Type B pancreatic cell (in vitro differentiated cells): ENCODE data around the gene RNF166. TPM values are rescaled to one million over a fixed set of nuclear protein-coding genes. Genes with fewer than 3 reads are reported as not detected.

ENCODE experiments used
- DNase-seq: peaks from one replicate; pipeline ENCODE4 v3.0.0; 2021; ENCODE audit warnings: mixed read lengths; ENCODE audit not compliant: unreplicated experiment; ENCODE audit errors: extremely low spot score
- H3K27ac Mint-ChIP-seq: 2 replicates; pipeline ENCODE4 v1.8.0; 2021; ENCODE audit warnings: mild to moderate bottlenecking, mixed read lengths
- H3K27me3 Mint-ChIP-seq: 2 replicates; pipeline ENCODE4 v1.8.0; 2021; ENCODE audit warnings: mixed read lengths
- H3K36me3 Mint-ChIP-seq: 2 replicates; pipeline ENCODE4 v1.8.0; 2021; ENCODE audit warnings: mixed read lengths
- H3K4me1 Mint-ChIP-seq: one replicate; pipeline ENCODE4 v1.8.0; 2021; ENCODE audit warnings: mixed read lengths; ENCODE audit not compliant: unreplicated experiment
- H3K4me3 Mint-ChIP-seq: 2 replicates; pipeline ENCODE4 v1.8.0; 2021; ENCODE audit warnings: mild to moderate bottlenecking, mixed read lengths
- H3K9me3 Mint-ChIP-seq: 2 replicates; pipeline ENCODE4 v1.8.0; 2021; ENCODE audit warnings: mixed read lengths
- total RNA-seq: library from RNA; stranded (reverse); gene quantifications from 2 replicates; pipeline ENCODE4 v1.2.1, GENCODE V29; 2021; ENCODE audit warnings: low replicate concordance
- TF ChIP-seq, protein P1 (sequence below): fragments of 200-600 bp; sonication (generic); conservative IDR thresholded peaks from 2 replicates; pipeline ENCODE4 v1.5.0; 2021; ENCODE audit warnings: antibody characterized with exemption, mild to moderate bottlenecking

RNF166 gene
- total RNA-seq, 1 donor from 2014 or later: 20.1 TPM

DNA sequence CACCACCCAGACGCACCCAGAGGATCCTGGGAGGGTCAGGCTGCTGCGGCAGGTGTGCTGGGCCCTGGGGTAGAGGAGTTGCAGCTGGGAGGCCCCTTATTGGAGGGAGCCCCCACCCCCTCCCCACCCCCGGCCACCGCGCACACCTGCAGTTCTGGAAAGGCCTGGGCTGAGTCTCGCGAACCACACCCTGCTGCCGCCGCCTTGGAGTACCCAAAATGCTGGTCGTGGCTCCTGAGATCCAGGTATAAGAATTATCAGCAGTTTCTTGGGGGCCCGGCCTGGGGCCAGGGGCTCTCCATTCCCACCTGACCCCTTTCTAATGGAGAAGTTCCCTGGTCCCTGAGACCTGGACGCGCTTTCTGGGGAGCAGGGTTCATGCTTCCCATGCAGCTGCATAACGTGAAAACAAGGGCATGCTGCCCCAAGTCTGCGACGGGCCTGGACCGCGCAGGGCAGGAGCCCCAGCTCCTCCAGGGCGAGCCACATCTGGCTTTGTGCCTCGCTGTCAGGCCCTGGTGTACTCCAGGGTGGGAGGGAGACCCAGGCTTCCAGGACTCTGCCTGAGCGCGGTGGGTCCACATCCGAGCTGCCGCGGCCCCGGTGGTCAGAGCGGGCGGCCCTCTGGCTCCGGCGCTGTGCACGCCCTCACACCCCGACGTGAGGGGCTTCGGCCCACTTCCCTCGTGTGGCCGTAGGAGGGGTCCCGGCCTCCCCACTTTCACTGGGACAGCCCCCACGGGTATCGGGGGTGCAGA is 12.6 kb downstream of the RNF166 start:
- H3K4me1 Mint-ChIP-seq: no peaks in the 10 kb centered on the region

DNA sequence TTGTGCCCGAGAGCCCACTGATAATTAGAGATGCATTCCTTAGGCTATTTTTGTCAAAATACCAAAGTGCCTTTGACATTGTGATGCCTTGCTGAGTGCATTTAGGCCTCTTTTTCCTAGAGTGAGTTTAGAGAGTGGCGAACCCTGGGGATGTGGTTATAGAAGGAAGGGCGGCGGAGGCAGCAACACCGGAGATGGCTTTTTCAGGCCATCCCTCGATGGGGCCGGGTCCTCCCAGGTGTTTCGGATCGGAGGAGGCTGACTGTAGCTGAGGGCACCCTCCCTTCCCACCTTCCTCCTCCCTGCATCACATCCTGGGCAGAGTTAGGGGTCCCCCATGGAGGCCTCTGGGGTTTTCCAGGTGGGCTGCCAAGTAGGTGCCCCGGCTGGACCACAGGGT is 13.3 kb downstream of the RNF166 start:
- Mint-ChIP-seq H3K36me3 (no peaks in the 10 kb centered on the region), H3K4me1 (no peaks in the 10 kb centered on the region), H3K4me3 (no peak overlapping the region), H3K27ac (no peak overlapping the region), H3K27me3 (peaks cover 24% of the 10 kb centered on the region), H3K9me3 (no peaks in the 10 kb centered on the region)
- DNase-seq: no peak
- TF ChIP-seq, protein P1, sequence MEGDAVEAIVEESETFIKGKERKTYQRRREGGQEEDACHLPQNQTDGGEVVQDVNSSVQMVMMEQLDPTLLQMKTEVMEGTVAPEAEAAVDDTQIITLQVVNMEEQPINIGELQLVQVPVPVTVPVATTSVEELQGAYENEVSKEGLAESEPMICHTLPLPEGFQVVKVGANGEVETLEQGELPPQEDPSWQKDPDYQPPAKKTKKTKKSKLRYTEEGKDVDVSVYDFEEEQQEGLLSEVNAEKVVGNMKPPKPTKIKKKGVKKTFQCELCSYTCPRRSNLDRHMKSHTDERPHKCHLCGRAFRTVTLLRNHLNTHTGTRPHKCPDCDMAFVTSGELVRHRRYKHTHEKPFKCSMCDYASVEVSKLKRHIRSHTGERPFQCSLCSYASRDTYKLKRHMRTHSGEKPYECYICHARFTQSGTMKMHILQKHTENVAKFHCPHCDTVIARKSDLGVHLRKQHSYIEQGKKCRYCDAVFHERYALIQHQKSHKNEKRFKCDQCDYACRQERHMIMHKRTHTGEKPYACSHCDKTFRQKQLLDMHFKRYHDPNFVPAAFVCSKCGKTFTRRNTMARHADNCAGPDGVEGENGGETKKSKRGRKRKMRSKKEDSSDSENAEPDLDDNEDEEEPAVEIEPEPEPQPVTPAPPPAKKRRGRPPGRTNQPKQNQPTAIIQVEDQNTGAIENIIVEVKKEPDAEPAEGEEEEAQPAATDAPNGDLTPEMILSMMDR: no peak

More for the DNA sequence above, 12.6 kb downstream of the RNF166 start:
- no peak overlapping the region for H3K27ac Mint-ChIP-seq
- TF ChIP-seq, protein P1: no peak
- no peak overlapping the region for H3K4me3 Mint-ChIP-seq
- no peaks in the 10 kb centered on the region for H3K9me3 Mint-ChIP-seq
- no peak for DNase-seq
- H3K36me3 Mint-ChIP-seq: no peaks in the 10 kb centered on the region
- peaks cover 17% of the 10 kb centered on the region for H3K27me3 Mint-ChIP-seq

DNA sequence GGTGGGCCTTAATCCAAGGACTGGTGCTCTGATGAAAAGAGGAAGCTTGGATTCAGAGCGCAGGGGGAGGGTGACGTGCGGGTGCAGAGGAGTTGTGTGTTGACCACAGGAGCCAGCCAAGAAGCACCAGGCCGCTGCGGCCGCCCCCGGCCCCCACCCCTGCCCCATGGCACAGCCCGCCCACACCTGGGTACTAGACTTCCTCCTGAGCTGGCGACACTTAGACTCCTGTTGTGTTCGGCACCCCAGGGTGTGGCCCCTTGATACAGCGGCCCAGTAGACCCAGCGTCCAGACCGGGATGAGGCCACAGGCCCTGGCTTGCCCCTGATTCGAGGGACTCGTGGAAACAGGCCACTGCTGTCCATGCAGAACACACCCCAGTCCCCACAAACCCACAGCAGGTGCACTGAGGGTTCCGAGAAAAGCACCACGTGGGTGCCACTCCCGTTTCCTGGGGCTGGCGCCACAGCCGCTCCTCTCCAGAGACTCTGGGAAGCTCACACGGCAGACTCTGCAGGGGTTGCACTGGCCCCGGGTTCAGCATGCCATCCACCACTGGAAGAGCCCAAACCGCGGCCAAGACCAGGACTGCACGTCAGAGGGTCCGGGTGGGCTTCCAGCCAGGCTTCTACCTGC is 14.2 kb downstream of the RNF166 start:
- Mint-ChIP-seq H3K27me3 (peaks cover 25% of the 10 kb centered on the region), H3K27ac (no peak overlapping the region), H3K36me3 (no peaks in the 10 kb centered on the region), H3K9me3 (no peaks in the 10 kb centered on the region), H3K4me3 (no peak overlapping the region), H3K4me1 (no peaks in the 10 kb centered on the region)
- DNase-seq: no peak
- TF ChIP-seq, protein P1: no peak

DNA sequence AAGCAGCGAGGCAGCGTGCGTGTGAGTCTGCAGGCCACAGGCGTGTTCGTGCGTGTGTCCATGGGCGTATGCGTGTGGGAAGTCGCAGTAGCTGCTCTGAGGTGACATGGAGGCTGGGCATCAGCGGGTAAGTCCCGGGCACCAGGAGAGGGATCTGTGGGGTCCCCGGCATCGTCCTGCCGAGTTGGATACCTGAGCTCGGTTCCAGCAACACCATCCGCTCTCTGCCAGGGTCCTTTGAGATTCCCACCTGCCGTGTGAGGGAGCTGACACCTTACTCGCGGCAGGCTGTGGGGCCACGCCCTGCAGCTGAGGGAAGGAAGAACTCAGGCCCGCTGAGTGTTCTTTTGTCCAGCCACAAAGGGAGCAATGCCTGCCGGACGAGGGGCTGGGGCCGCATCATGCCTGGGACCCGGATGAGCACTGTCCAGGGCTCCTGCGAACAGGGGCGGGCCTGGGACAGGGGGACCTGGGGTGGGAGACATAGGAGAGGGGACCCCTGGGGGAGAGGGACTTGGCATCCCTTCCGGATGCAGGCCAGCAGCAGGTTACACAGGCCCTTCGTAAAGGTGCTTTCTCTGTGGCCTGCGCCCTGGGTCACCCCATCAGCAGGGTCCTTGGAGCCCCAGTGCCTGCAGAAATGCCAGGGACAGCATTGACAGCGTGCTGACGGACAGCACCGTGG is 14.9 kb downstream of the RNF166 start:
- Mint-ChIP-seq H3K4me1 (no peaks in the 10 kb centered on the region), H3K9me3 (no peaks in the 10 kb centered on the region)
- no peak for DNase-seq

DNA sequence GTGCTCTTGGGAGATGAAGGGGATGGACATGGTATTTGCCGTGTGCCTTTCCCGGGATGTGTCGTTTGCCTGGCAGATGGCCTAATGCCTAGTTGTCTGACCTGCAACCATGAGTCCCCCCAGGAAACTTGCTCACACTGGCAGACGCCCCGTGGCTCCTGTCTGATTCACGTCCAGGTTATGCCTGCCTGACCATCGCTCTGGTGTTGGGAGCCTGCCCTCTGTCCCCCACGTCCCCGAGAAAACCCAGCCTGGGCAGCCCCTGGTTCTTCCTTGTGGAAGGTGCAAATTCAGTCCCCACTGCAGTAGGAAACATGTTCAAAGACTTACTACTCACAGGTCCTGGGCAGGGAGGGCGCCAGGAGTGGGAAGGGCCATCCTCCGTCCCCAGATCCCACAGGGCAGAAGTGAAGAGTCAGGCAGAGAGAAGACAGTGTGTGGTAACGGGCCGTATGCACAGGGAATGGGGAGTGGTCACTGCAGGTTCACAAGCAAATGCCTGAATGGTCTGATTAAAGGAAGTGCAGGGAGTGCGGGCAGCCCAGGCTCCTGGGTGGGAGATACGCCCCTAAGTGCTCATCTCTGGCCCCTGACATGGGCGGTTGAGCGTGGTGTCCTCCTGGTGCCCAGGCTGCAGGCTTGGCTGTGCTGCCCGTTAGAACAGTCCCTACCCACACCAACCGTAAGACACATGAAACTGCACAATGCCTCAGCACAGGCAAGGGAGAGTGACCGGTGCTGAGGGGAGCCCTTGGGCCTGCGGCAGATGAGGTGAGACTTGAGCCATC is 15.7 kb downstream of the RNF166 start:
- Mint-ChIP-seq H3K4me3 (no peak overlapping the region), H3K4me1 (no peaks in the 10 kb centered on the region), H3K36me3 (no peaks in the 10 kb centered on the region), H3K27me3 (peaks cover 25% of the 10 kb centered on the region), H3K9me3 (no peaks in the 10 kb centered on the region), H3K27ac (no peak overlapping the region)
- TF ChIP-seq, protein P1: no peak
- no peak for DNase-seq

More for the DNA sequence above, 14.9 kb downstream of the RNF166 start:
- H3K36me3 Mint-ChIP-seq: no peaks in the 10 kb centered on the region
- TF ChIP-seq, protein P1: no peak
- peaks cover 25% of the 10 kb centered on the region for H3K27me3 Mint-ChIP-seq
- H3K4me3 Mint-ChIP-seq: no peak overlapping the region
- H3K27ac Mint-ChIP-seq: no peak overlapping the region
